ENCODE measurements around the gene USP34.

The USP34 gene

GRCh38 chr2:61254536-61254935 is 216.4 kb downstream of the USP34 start:
- in situ Hi-C loops (cut with MboI; ENCODE audit: low pct_unique_long_range_greater_than_20kb, low sequenced_read_pairs, unreplicated experiment): no loop called here
- TF ChIP-seq CTCF (IDR thresholded peaks at IDR 0.05; ENCODE audit: extremely low read depth, insufficient read depth, missing control alignments): no peak
- no peak for DNase-seq (ENCODE audit: low spot score)

GRCh38 chr2:61253136-61253535 is 217.8 kb downstream of the USP34 start:
- no peak for TF ChIP-seq CTCF (IDR thresholded peaks at IDR 0.05; ENCODE audit: extremely low read depth, insufficient read depth, missing control alignments)
- no peak for DNase-seq (ENCODE audit: low spot score)
- in situ Hi-C loops (cut with MboI; ENCODE audit: low pct_unique_long_range_greater_than_20kb, low sequenced_read_pairs, unreplicated experiment): no loop called here

GRCh38 chr2:61252031-61252430 is 218.9 kb downstream of the USP34 start:
- DNase-seq (ENCODE audit: low spot score): no peak
- in situ Hi-C loops (cut with MboI; ENCODE audit: low pct_unique_long_range_greater_than_20kb, low sequenced_read_pairs, unreplicated experiment): no loop called here
- no peak for TF ChIP-seq CTCF (IDR thresholded peaks at IDR 0.05; ENCODE audit: extremely low read depth, insufficient read depth, missing control alignments)

- DNase-seq (ENCODE audit: low spot score): no peak
- no peak for TF ChIP-seq CTCF (IDR thresholded peaks at IDR 0.05; ENCODE audit: extremely low read depth, insufficient read depth, missing control alignments)
- in situ Hi-C loops (cut with MboI; ENCODE audit: low pct_unique_long_range_greater_than_20kb, low sequenced_read_pairs, unreplicated experiment): no loop called here
These were observed 221.3 kb downstream of the USP34 start for GRCh38 chr2:61249521-61250071.

- in situ Hi-C loops (cut with MboI; ENCODE audit: low pct_unique_long_range_greater_than_20kb, low sequenced_read_pairs, unreplicated experiment): no loop called here
- no peak for DNase-seq (ENCODE audit: low spot score)
- no peak for TF ChIP-seq CTCF (IDR thresholded peaks at IDR 0.05; ENCODE audit: extremely low read depth, insufficient read depth, missing control alignments)
These were observed 223.6 kb downstream of the USP34 start for GRCh38 chr2:61247204-61247812.

- no peak for TF ChIP-seq CTCF (IDR thresholded peaks at IDR 0.05; ENCODE audit: extremely low read depth, insufficient read depth, missing control alignments)
- in situ Hi-C loops (cut with MboI; ENCODE audit: low pct_unique_long_range_greater_than_20kb, low sequenced_read_pairs, unreplicated experiment): no loop called here
- DNase-seq (ENCODE audit: low spot score): no peak
These were observed 226.2 kb downstream of the USP34 start for GRCh38 chr2:61244694-61245093.

Data from GM13977 (cell line).